ENCODE measurements around the gene DPM3. TPM values are rescaled to one million over a fixed set of nuclear protein-coding genes. Genes with fewer than 3 reads are reported as not detected.
A peak's percentile ranks its signal among the peaks of the same experiment; 100 is the strongest.

The DPM3 gene
- total RNA-seq, 4 donors from 2014 or later, result 54.5 to 176 (median 80.6) TPM

- no peaks in the 10 kb centered on the region for H3K27me3 ChIP-seq
- WGBS, result 28% methylated on average over 5 of the region's 6 CpGs
Measured at GRCh38 chr1:155130272-155131006, 9.9 kb downstream of the DPM3 start.

GRCh38 chr1:155128755-155129473 is 11.4 kb downstream of the DPM3 start:
- Histone ChIP-seq H3K4me3 (peak overlapping the region; percentile 63 to 71 (median 68)), H3K27ac (replicated peaks in 1 of 4) (peak overlapping the region; percentile 85 to 97 (median 89)), H3K4me1 (peaks cover 75 to 83% (median 79%) of the 10 kb centered on the region in 4 donors), H3K27me3 (no peaks in the 10 kb centered on the region), H3K9me3 (no peaks in the 10 kb centered on the region), H3K36me3 (peaks cover 12 to 33% (median 28%) of the 10 kb centered on the region in 4 donors)
- no peak for DNase-seq (ENCODE audit: extremely low spot score)
- no peak for TF ChIP-seq EP300 (IDR thresholded peaks at IDR 0.05)
- TF ChIP-seq POLR2AphosphoS5 (IDR thresholded peaks at IDR 0.05), result peak; percentile 36 to 51
- intact Hi-C loops (cut with DNase I), result loop anchor here (5.0 kb wide), 2 partner anchors 37 to 43 kb away; partner anchors contain the start of genes KRTCAP2 and TRIM46
- WGBS, result 13% methylated on average over 13 of the region's 14 CpGs

More at GRCh38 chr1:155130272-155131006, 9.9 kb downstream of the DPM3 start:
- TF ChIP-seq POLR2A (IDR thresholded peaks at IDR 0.05; ENCODE audit: low read depth) (peak; percentile 8), POLR2AphosphoS5 (IDR thresholded peaks at IDR 0.05) (no peak)
- Histone ChIP-seq H3K27ac (replicated peaks in 1 of 4) (peak overlapping the region; percentile 85 to 97 (median 89)), H3K36me3 (peaks cover 16 to 43% (median 36%) of the 10 kb centered on the region in 4 donors), H3K4me3 (peak overlapping the region; percentile 63 to 71 (median 68)), H3K4me1 (peaks cover 79 to 97% (median 93%) of the 10 kb centered on the region in 4 donors), H3K9me3 (no peaks in the 10 kb centered on the region)
- DNase-seq (ENCODE audit: extremely low spot score), result no peak
- intact Hi-C loops (cut with DNase I), result no loop called here

DNA sequence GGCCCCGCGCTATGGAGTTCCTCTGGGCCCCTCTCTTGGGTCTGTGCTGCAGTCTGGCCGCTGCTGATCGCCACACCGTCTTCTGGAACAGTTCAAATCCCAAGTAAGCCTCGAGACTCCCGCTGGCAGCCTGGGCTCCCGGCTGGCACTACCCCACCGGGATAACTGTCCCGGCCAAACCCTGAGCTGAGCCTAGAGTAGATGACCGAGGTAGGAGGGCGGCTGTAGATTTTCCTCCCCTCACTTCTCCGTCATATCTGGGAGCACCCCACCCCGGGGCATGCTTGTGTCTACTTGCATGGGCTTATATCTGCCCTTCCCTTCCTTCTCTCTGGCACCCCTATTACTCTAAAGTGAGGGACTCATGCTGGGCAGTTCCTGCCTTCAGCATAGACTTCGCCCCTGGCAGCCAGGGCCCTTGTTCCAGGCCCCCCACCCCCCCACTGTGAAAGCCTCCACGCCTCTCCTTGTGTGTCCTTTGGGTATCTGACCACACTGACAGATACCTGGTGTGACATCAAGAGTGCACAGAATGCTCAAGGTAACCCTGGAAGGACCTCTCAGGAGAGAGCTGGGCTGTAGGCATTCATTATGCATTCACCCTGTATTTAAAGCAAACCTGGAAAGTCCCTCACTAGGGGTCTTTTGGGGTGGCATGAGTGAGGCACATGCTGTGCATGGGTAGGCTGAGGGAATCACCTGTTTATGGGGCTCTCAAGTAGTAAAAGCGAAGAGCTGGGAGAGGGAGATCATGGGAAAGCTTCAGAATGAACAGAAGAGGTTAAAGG is 12.2 kb downstream of the DPM3 start:
- TF ChIP-seq POLR2A (IDR thresholded peaks at IDR 0.05; ENCODE audit: low read depth) (peak; percentile 88), EP300 (IDR thresholded peaks at IDR 0.05) (no peak)
- TF ChIP-seq, protein P1, sequence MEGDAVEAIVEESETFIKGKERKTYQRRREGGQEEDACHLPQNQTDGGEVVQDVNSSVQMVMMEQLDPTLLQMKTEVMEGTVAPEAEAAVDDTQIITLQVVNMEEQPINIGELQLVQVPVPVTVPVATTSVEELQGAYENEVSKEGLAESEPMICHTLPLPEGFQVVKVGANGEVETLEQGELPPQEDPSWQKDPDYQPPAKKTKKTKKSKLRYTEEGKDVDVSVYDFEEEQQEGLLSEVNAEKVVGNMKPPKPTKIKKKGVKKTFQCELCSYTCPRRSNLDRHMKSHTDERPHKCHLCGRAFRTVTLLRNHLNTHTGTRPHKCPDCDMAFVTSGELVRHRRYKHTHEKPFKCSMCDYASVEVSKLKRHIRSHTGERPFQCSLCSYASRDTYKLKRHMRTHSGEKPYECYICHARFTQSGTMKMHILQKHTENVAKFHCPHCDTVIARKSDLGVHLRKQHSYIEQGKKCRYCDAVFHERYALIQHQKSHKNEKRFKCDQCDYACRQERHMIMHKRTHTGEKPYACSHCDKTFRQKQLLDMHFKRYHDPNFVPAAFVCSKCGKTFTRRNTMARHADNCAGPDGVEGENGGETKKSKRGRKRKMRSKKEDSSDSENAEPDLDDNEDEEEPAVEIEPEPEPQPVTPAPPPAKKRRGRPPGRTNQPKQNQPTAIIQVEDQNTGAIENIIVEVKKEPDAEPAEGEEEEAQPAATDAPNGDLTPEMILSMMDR (IDR thresholded peaks at IDR 0.05), result no peak
- WGBS, result 3% methylated on average over 15 of the region's 17 CpGs
- H3K9me3 ChIP-seq, result no peaks in the 10 kb centered on the region
- peaks cover 69 to 76% (median 71%) of the 10 kb centered on the region in 4 donors for H3K4me1 ChIP-seq
- H3K36me3 ChIP-seq, result peaks cover 4 to 26% (median 21%) of the 10 kb centered on the region in 4 donors
- intact Hi-C loops (cut with DNase I), result loop anchor here (5.0 kb wide), 2 partner anchors 36 to 44 kb away; partner anchors contain the start of genes KRTCAP2 and TRIM46
- H3K27ac ChIP-seq (replicated peaks in 1 of 4), result peak overlapping the region; percentile 85 to 97 (median 89)
- H3K27me3 ChIP-seq, result no peaks in the 10 kb centered on the region
- no peak for DNase-seq (ENCODE audit: extremely low spot score)
- H3K4me3 ChIP-seq, result peak overlapping the region; percentile 63 to 71 (median 68)

DNA sequence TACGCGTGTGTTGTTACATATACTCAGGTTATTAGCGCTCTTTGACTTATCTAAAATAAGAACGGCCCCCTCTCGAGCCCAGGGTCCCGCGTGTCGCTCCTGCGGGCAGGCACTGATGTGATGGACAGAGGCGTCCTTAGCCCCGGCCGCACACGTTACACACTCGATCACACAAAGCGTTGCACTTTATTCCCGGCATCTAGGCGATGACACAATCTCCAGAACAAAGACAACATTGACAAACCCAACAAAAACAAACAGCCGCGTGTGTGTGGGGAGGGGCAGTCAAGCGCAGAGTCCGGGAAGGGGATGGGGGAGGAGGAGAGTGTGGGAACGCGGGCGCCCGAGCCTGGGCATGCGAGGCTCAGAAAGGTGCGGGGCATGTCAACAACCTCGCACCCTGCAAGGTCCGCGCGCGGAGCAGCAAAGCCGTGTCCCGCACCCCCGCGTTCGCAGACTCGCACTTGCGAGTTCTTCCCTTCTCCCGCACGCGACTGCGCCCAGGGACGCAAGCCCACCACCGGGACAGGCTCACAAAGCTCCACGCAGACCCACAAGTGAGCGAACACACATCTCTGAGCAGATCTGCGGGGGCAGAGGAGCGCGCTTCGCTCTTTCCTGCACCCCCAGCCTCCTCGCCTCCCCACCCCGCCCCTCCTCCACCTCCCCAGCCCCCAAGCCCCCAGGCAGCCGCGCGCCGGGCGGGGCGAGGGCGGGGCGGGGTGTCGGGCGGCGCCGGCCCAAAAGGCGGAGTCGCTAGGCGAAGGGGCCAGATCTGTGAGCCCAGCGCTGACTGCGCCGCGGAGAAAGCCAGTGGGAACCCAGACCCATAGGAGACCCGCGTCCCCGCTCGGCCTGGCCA is 13.0 kb downstream of the DPM3 start, which contains the start of gene EFNA1:
Gene EFNA1 (plus strand): TSS at position 772 of the 862 bp plus-strand sequence. CDS start 102 bp downstream, outside the sequence.
- no peaks in the 10 kb centered on the region for H3K9me3 ChIP-seq
- peak; percentile 52 for TF ChIP-seq EP300 (IDR thresholded peaks at IDR 0.05)
- TF ChIP-seq, protein P1 (IDR thresholded peaks at IDR 0.05), result no peak
- peak; percentile 58 to 91 for TF ChIP-seq POLR2AphosphoS5 (IDR thresholded peaks at IDR 0.05)
- no peak for TF ChIP-seq POLR2A (IDR thresholded peaks at IDR 0.05; ENCODE audit: low read depth)
- H3K27ac ChIP-seq (replicated peaks in 1 of 4), result peak within 1 kb of the TSS; percentile 85 to 97 (median 89)
- no peaks in the 10 kb centered on the region for H3K27me3 ChIP-seq
- DNase-seq (ENCODE audit: extremely low spot score), result peak; percentile 93
- peaks cover 62 to 68% (median 66%) of the 10 kb centered on the region in 4 donors for H3K4me1 ChIP-seq
- peaks cover 0 to 17% (median 13%) of the 10 kb centered on the region in 4 donors for H3K36me3 ChIP-seq
- intact Hi-C loops (cut with DNase I), result loop anchor here (5.0 kb wide), 2 partner anchors 35 to 45 kb away; partner anchors contain the start of genes KRTCAP2 and TRIM46
- H3K4me3 ChIP-seq, result peak within 1 kb of the TSS; percentile 63 to 71 (median 68)
- 1% methylated on average over 54 of the region's 76 CpGs for WGBS

Data from esophagus muscularis mucosa (tissue), 4 donors.